ENCODE measurements around the gene CCDC122. TPM values are rescaled to one million over a fixed set of nuclear protein-coding genes. Genes with fewer than 3 reads are reported as not detected.

CCDC122 gene
- total and polyA plus RNA-seq, 9 donors = 1.8 to 4.0 (median 3.1) TPM

DNA sequence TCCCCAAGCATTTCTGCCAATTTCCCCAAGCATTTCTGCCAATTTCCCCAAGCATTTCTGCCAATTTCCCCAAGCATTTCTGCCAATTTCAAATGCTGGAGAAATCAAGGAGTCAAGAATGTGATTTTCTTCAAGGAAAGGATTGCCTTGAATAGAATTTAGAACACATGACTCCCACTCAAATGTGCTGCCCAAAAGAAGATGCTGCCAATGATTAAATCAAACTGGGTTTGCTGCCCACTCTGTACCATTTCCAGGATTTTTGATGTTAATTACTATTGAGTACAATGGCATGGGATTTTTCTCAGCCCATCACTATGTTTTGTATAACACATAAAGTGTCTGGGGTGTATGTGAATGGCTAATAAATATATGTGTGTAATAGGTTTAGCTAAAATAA is 70.9 kb downstream of the CCDC122 start:
- Histone ChIP-seq H3K4me3 (ENCODE audit: low read length) (no peak overlapping the region), H3K4me1 (ENCODE audit: control insufficient read depth, insufficient read depth, low read length) (no peaks in the 10 kb centered on the region), H3K36me3 (ENCODE audit: control insufficient read depth, insufficient read depth, low read length) (no peaks in the 10 kb centered on the region), H3K9me3 (replicated peaks; ENCODE audit: control insufficient read depth, low read depth, low read length) (no peaks in the 10 kb centered on the region), H3K27ac (ENCODE audit: low read length) (no peak overlapping the region), H3K27me3 (ENCODE audit: control insufficient read depth, insufficient read depth, low read length) (no peaks in the 10 kb centered on the region)
- DNase-seq = no peak

GRCh38 chr13:43805681-43806128 is 73.8 kb downstream of the CCDC122 start:
- no peak for DNase-seq
- Histone ChIP-seq H3K27me3 (ENCODE audit: control insufficient read depth, insufficient read depth, low read length) (no peaks in the 10 kb centered on the region), H3K4me3 (ENCODE audit: low read length) (no peak overlapping the region), H3K4me1 (ENCODE audit: control insufficient read depth, insufficient read depth, low read length) (no peaks in the 10 kb centered on the region), H3K9me3 (replicated peaks; ENCODE audit: control insufficient read depth, low read depth, low read length) (no peaks in the 10 kb centered on the region), H3K36me3 (ENCODE audit: control insufficient read depth, insufficient read depth, low read length) (no peaks in the 10 kb centered on the region), H3K27ac (ENCODE audit: low read length) (no peak overlapping the region)
- 94% methylated on average over 5 of the region's 6 CpGs for whole genome bisulfite sequencing (ENCODE audit: insufficient coverage)

GRCh38 chr13:43805071-43805468 is 74.5 kb downstream of the CCDC122 start:
- no peaks in the 10 kb centered on the region for H3K9me3 ChIP-seq (replicated peaks; ENCODE audit: control insufficient read depth, low read depth, low read length)
- WGBS (ENCODE audit: insufficient coverage) = 67% methylated on average over 1 of the region's 3 CpGs
- no peak overlapping the region for H3K4me3 ChIP-seq (ENCODE audit: low read length)
- H3K36me3 ChIP-seq (ENCODE audit: control insufficient read depth, insufficient read depth, low read length) = no peaks in the 10 kb centered on the region
- no peaks in the 10 kb centered on the region for H3K27me3 ChIP-seq (ENCODE audit: control insufficient read depth, insufficient read depth, low read length)
- no peak overlapping the region for H3K27ac ChIP-seq (ENCODE audit: low read length)
- H3K4me1 ChIP-seq (ENCODE audit: control insufficient read depth, insufficient read depth, low read length) = no peaks in the 10 kb centered on the region
- no peak for DNase-seq

- peak; percentile 88 for DNase-seq
- Histone ChIP-seq H3K9me3 (replicated peaks; ENCODE audit: control insufficient read depth, low read depth, low read length) (no peaks in the 10 kb centered on the region), H3K4me3 (ENCODE audit: low read length) (no peak overlapping the region), H3K4me1 (ENCODE audit: control insufficient read depth, insufficient read depth, low read length) (no peaks in the 10 kb centered on the region), H3K27ac (ENCODE audit: low read length) (no peak overlapping the region), H3K36me3 (ENCODE audit: control insufficient read depth, insufficient read depth, low read length) (no peaks in the 10 kb centered on the region), H3K27me3 (ENCODE audit: control insufficient read depth, insufficient read depth, low read length) (no peaks in the 10 kb centered on the region)
- 71% methylated on average over 1 of the region's 5 CpGs for WGBS (ENCODE audit: insufficient coverage)
Measured at GRCh38 chr13:43804461-43805070, 75.0 kb downstream of the CCDC122 start.

GRCh38 chr13:43802511-43802910 is 77.0 kb downstream of the CCDC122 start:
- no peaks in the 10 kb centered on the region for H3K9me3 ChIP-seq (replicated peaks; ENCODE audit: control insufficient read depth, low read depth, low read length)
- no peak for DNase-seq
- H3K36me3 ChIP-seq (ENCODE audit: control insufficient read depth, insufficient read depth, low read length) = no peaks in the 10 kb centered on the region
- H3K27me3 ChIP-seq (ENCODE audit: control insufficient read depth, insufficient read depth, low read length) = no peaks in the 10 kb centered on the region
- no peaks in the 10 kb centered on the region for H3K4me1 ChIP-seq (ENCODE audit: control insufficient read depth, insufficient read depth, low read length)
- H3K4me3 ChIP-seq (ENCODE audit: low read length) = no peak overlapping the region
- no peak overlapping the region for H3K27ac ChIP-seq (ENCODE audit: low read length)

- no CpG with 5 or more reads among the region's 3 CpGs for WGBS (ENCODE audit: insufficient coverage)
- H3K4me1 ChIP-seq (ENCODE audit: control insufficient read depth, insufficient read depth, low read length) = no peaks in the 10 kb centered on the region
- H3K36me3 ChIP-seq (ENCODE audit: control insufficient read depth, insufficient read depth, low read length) = no peaks in the 10 kb centered on the region
- no peak overlapping the region for H3K27ac ChIP-seq (ENCODE audit: low read length)
- no peaks in the 10 kb centered on the region for H3K9me3 ChIP-seq (replicated peaks; ENCODE audit: control insufficient read depth, low read depth, low read length)
- no peak for DNase-seq
- no peak overlapping the region for H3K4me3 ChIP-seq (ENCODE audit: low read length)
- no peaks in the 10 kb centered on the region for H3K27me3 ChIP-seq (ENCODE audit: control insufficient read depth, insufficient read depth, low read length)
Measured at GRCh38 chr13:43800828-43801227, 78.7 kb downstream of the CCDC122 start.

GRCh38 chr13:43799191-43799590 is 80.3 kb downstream of the CCDC122 start:
- H3K27ac ChIP-seq (ENCODE audit: low read length) = no peak overlapping the region
- DNase-seq = no peak
- WGBS (ENCODE audit: insufficient coverage) = no CpG with 5 or more reads among the region's 4 CpGs
- H3K36me3 ChIP-seq (ENCODE audit: control insufficient read depth, insufficient read depth, low read length) = no peaks in the 10 kb centered on the region
- H3K9me3 ChIP-seq (replicated peaks; ENCODE audit: control insufficient read depth, low read depth, low read length) = no peaks in the 10 kb centered on the region
- no peaks in the 10 kb centered on the region for H3K4me1 ChIP-seq (ENCODE audit: control insufficient read depth, insufficient read depth, low read length)
- H3K4me3 ChIP-seq (ENCODE audit: low read length) = no peak overlapping the region
- no peaks in the 10 kb centered on the region for H3K27me3 ChIP-seq (ENCODE audit: control insufficient read depth, insufficient read depth, low read length)

DNA sequence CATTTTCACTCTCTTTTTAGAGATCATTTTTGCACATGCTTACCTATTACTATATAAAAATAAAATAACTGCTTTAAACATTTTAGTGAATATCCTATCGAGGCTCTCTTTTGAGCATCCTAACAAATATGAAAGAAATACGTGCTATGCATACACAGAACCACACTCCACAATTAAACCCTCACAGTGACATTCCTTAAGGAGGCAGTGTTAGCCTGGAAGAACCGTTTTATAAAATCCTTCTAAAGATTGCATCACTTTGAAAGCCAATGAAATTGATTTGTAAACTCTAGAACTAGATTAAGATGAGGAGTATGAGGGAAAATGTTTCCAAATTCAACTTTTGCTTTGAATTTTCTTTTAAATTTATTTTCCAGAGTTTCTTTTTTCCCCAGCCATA is 81.7 kb downstream of the CCDC122 start:
- WGBS (ENCODE audit: insufficient coverage) = no CpG with 5 or more reads among the region's 3 CpGs

GRCh38 chr13:43797159-43797558 is 82.4 kb downstream of the CCDC122 start:
- WGBS (ENCODE audit: insufficient coverage) = no CpG with 5 or more reads among the region's 1 CpG
- Histone ChIP-seq H3K4me3 (ENCODE audit: low read length) (no peak overlapping the region), H3K27ac (ENCODE audit: low read length) (no peak overlapping the region), H3K27me3 (ENCODE audit: control insufficient read depth, insufficient read depth, low read length) (no peaks in the 10 kb centered on the region), H3K36me3 (ENCODE audit: control insufficient read depth, insufficient read depth, low read length) (no peaks in the 10 kb centered on the region), H3K9me3 (replicated peaks; ENCODE audit: control insufficient read depth, low read depth, low read length) (no peaks in the 10 kb centered on the region), H3K4me1 (ENCODE audit: control insufficient read depth, insufficient read depth, low read length) (no peaks in the 10 kb centered on the region)
- no peak for DNase-seq

More for the DNA sequence above, 81.7 kb downstream of the CCDC122 start:
- H3K9me3 ChIP-seq (replicated peaks; ENCODE audit: control insufficient read depth, low read depth, low read length) = no peaks in the 10 kb centered on the region
- no peaks in the 10 kb centered on the region for H3K36me3 ChIP-seq (ENCODE audit: control insufficient read depth, insufficient read depth, low read length)
- DNase-seq = no peak
- no peaks in the 10 kb centered on the region for H3K4me1 ChIP-seq (ENCODE audit: control insufficient read depth, insufficient read depth, low read length)
- H3K27ac ChIP-seq (ENCODE audit: low read length) = no peak overlapping the region
- no peak overlapping the region for H3K4me3 ChIP-seq (ENCODE audit: low read length)
- no peaks in the 10 kb centered on the region for H3K27me3 ChIP-seq (ENCODE audit: control insufficient read depth, insufficient read depth, low read length)

DNA sequence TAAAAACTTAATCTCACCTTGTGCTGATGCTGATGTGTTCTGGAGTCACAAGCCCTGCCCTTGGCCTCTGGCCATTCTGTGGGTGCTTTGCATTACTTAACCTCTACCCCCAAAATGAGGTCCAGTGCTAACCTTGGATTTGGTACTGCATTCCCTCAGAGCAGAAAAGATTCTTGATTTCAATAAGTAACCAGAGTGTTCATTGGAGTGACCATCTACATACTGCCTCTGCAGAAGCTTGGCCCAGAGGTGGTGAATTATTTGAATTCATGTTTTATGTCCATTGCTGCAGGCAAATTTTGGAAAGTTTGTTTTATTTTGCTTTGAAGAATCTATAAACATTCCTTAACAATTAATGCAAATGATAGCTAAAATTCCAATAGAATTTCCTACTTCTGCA is 85.1 kb downstream of the CCDC122 start:
- Histone ChIP-seq H3K27me3 (ENCODE audit: control insufficient read depth, insufficient read depth, low read length) (no peaks in the 10 kb centered on the region), H3K9me3 (replicated peaks; ENCODE audit: control insufficient read depth, low read depth, low read length) (no peaks in the 10 kb centered on the region), H3K36me3 (ENCODE audit: control insufficient read depth, insufficient read depth, low read length) (no peaks in the 10 kb centered on the region), H3K27ac (ENCODE audit: low read length) (no peak overlapping the region), H3K4me3 (ENCODE audit: low read length) (no peak overlapping the region), H3K4me1 (ENCODE audit: control insufficient read depth, insufficient read depth, low read length) (no peaks in the 10 kb centered on the region)
- DNase-seq = no peak
